HG02678 (cell line): ENCODE data around the gene TMEM141.
A peak's percentile ranks its signal among the peaks of the same experiment; 100 is the strongest.

Experiments used
- ATAC-seq: cut with Tn5 transposase; IDR thresholded peaks from one replicate; pipeline ENCODE4 v1.9.1; 2021; ENCODE audit warnings: mild to moderate bottlenecking, moderate library complexity; ENCODE audit not compliant: unreplicated experiment

Gene TMEM141

DNA sequence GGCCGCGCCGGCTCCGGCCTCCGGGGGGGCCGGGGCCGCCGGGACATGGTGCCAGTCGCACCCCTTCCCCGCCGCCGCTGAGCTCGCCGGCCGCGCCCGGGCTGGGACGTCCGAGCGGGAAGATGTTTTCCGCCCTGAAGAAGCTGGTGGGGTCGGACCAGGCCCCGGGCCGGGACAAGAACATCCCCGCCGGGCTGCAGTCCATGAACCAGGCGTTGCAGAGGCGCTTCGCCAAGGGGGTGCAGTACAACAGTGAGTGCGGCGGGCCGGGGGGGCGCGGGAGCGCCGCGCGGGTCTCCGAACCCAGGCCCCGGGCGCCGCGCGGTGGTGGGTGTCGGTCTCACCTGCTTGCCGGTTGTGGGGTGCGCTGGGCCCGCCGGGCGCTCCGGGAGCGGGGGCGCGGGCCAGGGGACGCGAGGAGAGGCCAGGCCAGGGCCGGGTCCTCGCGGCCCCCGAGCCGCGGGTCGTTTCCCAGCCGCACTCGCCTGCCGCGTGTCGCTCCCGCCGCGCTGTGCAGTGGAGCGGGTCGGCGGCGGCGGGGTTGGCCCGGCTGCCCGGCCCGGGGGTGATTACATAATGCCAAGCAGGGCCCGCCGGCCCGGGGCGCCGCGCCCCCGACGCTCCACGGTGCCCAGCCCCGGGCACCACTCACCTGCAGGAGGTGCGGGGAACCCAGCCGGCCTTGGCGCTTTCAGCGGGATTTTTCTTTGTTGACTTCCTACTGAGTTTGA lies 17.1 kb downstream of the TMEM141 start:
- peak; percentile 35 for ATAC-seq

DNA sequence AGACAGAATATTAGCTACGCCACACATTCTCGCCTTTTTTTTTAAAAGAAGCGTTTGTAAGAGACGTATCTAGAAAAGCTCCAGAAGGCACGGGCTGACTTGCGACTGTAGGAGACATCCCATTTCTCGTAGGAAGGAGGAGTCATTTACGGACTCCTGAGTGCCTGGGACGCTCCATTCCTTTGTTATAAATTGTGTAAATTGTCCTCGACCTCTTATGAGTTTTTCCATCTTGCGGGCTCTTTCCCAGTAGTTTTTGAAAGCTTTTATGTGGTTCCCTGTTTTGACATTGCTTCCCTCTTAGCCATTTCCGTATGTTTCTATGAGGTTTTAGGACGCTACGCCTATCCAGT lies 17.6 kb downstream of the TMEM141 start:
- ATAC-seq = no peak

DNA sequence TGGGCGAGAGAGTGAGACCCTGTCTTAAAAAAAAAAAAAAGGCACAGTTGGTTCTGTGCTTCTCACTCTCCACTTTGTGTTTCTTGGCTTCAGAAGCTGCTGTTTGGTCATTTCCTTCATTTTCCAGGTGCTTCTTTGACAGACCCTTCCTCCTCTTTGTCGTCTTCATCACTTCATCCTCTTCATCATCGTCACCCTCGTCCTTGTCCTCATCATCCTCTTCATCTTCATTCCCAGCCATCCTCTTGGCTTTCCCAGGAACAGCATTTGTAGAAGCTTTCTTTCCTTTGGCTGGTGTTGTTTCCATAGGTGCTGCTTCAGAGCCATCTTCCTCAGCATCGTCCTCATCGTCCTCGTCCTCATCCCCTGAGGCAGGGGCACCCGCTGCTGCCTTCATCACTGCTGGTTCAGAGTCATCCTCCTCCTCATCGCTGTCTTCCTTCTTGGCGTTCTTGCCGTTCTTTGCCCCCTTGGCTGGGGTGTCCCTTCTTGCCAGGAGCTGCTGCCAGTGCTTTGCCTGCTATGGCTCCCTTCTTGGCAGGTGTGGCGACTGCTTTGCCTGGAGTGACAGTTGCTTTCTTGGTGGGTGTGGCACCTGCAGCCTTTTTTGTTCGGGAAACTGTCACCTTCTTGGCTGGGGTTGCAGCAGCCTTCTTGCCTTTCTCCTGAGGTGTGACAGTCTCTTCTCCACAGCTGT lies 23.7 kb downstream of the TMEM141 start:
- ATAC-seq = no peak

DNA sequence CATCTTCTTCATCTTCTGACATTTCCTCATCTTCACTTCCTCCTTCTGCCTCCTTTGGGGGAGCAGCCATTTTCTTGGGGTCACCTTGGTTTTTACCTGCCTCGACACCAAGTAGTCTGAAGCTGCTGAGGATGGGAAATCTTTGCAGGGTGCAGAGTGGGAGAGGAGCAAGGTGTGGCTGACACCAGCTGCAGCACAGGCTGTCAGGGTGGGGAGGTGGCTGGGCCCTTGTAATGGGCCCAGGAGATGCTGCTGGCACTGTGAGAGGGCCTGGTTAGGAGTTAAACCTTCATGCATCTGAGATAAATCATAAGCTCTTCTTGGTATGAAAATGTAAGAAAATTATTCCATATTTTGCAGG lies 24.3 kb downstream of the TMEM141 start:
- ATAC-seq = no peak

DNA sequence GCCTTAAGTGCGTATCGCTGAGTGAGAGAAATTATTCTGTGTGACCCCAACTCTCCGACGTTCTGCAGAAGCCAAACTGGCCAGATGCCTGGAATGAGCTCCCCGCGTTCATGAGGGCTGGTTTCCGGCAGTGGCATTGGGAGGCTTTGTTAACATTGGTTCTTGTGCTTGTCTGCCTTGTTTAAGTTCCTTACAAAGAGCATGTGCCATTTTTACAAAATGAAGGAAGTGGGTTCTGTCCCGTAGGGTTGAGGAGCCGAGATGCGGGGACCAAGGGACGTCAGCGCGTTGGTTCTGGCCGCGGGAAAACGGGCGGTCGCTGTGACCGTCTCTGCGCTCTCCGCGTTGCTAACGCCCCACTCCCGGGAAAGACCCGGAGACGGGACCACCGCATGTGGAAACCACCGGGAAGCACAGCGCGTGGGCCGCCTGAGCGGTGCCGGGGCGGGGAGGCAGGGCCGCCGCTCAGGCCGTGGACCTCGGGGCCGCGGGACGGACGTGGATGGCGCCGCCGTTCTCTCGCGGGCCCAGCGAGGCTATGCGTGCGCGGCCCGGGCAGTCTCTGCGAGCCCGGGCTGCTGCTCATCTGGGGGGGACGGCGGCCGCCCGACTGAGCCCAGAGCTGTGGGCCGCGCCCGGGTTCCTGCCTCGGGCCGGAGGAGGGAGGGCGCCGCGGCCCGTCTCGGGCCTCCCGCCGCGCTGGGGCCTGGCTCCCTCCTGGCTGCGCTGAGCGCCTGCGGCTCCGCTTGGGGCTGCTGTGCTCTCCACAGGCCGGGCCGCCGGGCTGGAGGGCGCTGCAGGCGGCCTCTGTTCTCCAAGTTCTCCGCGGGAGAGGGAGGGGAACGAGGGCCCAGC lies 30.1 kb downstream of the TMEM141 start:
- ATAC-seq = no peak

DNA sequence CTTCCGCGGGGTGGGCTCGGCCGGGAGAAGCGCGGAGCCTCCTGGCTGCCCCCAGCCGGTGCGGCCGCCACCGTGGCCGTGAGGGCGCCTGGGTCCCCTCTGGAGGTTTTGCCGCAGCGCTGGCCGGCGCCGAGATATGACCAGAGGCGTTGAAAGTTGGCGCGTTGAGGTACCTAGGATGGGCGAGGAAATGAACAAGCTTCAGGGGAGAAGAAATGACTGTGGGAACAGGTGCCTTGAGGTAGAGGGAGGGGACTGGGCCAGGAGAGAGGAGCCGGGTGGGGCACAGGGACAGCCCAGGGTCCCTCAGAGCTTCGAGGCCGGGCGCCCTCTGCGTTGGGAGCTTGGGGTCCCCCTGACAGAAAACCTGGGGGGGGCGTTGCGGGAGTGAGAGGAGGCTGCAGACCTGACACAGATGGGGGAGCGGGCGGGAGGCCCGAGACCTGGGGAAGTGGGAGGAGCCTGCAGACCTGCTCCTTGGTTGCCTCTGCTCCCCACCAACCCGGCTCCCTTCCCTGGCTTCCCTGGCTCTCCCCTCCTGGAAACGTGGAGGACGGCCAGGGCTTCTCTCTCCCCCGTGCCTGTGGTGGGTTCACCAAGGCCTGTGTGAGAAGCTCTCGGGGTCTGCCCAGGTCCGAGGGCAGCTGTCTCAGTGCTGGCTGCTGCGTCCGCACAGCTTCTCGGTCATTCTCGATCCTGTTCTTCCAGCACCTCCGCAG lies 30.8 kb downstream of the TMEM141 start:
- ATAC-seq = no peak

DNA sequence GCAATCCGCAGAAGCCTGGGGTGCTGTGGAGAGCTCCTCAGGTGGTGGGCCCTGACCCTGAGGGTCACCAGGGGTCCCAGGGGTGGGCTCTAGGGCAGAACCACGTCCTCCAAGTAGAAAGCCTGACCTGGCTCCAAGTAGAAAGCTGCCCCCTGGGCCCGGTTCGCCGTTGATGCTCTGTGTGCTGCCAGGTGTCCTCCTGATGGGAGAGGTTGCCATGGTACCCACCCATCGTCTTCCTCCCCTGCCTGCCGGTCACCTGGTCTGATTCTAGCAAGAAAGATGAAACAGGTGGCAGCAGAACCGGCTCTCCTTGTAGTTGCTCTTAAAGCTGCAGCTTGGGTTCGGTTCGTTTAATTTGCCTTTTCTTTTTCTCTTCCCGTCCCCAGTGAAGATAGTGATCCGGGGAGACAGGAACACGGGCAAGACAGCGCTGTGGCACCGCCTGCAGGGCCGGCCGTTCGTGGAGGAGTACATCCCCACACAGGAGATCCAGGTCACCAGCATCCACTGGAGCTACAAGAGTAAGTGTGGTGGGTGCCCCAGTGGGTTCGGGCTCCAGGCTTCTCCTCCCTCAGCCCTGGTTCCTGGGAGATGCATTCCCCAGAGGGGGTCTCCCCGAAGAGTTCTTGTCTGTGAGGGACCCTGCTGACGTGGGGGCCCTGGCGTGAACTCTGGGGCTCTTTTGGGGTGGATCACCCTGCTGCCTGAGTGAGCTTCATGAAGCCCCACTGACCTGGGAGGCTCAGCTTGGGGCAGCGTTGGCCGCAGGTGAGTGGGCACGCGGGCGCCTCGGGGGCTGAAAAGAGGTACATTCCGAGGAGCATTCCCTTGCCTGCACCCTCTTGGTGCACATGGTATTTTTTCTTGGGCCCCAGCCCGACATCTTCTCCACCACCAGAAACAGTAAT lies 32.2 kb downstream of the TMEM141 start:
- no peak for ATAC-seq

DNA sequence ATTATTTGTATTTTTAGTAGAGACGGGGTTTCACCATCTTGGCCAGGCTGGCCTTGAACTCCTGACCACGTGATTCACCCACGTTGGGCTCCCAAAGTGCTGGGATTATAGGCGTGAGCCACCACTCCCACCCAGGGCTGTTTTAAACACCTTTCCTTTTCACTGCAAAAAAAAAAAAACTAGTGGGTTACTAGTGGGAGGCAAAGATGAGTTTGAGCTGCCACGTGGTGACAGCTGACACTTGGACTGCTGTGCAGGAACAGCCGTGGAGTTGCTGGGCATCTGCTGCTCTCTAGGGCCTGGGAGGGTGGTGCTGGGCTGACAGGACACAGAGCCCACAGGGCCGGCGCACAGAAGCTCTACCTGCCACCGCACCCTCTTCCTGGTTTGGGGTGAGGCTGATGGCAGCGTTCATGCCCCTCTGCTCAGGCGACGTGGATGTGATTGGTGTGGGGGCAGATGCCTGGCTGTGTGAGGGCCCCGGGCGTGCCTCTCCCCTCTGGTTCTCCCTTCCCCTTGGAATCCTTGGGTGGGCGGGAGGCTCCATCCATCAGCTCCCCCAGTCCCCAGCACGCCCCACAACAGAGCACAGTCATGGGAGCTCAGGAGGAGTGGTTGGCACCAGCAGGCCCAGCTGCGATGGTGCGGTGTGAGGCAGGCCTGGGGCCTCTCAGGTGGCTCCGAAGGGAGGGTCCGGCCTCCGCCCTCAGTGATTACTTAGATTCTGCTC lies 33.5 kb downstream of the TMEM141 start:
- ATAC-seq = no peak

DNA sequence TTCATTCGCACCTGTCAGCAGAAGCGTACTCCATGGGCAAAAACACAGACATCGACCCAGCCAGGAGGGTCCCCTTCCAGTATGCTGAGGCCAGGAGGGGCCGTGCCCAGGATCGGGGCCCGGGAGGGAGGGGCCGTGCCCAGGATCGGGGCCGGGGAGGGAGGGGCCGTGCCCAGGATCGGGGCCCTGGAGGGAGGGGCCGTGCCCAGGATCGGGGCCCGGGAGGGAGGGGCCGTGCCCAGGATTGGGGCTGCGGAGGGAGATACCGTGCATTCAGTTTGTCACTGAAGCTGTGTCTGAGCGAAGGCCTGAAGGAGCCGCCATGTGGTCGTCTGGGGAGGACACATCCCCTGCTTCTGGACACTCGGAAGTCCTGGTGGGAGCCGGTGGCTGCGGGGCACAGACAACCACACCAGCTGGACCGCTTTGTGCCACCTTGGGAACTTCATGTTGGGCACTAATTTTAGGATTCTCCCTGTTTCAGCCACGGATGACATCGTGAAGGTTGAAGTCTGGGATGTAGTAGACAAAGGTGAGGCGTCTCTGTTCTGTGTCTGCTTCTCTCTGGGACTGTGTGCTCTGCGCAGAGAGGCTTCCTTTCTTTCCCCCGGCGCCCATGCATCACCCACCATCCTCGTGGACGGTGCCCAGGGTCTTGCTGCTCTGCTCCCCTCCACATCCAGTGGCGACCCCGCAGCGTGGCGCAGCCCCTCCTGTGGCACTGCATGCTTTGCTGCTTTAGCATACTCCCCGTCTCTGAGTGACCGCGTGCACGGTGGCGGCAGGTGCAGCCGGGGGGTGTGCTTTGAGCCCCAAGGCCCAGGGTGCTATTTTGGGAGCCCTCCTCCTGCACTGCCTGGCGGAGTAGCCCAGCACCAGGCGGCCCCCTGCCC lies 34.4 kb downstream of the TMEM141 start:
- ATAC-seq = no peak

DNA sequence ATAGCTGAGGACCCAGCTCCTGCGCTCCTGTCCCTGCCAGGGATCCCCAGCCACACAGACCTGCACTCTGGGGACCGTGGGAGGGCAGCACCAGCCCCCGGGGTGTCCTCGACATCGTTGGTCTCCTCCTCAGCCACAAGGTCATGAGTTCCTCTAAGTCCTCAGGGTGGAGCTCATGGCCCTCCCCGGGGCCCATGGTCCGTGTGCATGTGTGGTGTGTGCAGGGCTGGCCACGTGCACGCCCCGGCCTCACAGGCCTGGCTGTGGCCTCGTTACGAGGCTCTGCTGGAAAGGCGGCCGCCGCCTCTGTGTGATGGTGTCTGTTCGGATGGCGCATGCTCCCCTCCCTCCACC lies 35.0 kb downstream of the TMEM141 start:
- ATAC-seq = no peak

DNA sequence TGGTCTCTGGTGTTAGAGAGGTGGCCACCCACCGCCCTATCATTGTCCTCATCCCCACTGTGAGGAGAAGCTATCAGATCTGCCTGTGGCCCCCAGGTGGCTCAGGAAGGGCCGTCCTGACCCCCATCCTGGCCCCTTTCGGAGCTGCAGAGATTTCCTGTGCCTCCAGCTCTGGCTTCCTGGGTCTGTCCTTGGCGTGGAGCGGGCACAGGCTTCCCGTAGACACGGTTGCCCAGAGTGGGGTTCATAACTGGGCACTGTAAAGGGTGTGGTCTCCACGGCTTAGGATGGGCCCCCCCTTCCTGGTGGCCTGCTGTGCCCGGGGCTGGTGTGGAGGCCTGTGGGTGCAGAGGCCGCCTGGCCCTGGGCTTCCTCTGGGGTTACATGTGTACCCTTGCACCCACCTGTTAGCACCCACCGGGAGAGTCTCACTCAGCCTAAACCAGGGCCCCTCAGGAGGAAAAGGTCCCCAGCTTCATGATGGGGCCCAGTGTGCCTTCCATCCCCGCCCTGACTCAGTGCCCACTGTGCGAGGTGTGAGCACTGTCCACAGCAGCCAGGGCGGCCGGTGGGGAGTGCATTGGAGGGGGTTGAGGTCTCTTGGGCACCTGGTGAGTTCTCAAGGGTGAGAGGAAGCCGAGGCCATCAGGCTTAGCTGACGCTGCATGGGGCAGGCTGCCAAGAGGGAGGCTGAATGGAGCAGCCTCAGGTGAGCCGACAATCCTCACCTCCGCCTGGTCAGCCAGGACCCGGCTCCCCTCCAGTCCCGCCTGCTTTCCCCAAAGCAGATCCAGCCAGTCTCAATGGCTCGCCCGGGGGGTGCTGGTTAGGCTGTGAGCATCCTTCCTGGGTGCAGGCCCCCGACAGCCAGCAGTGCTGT lies 35.8 kb downstream of the TMEM141 start:
- no peak for ATAC-seq

DNA sequence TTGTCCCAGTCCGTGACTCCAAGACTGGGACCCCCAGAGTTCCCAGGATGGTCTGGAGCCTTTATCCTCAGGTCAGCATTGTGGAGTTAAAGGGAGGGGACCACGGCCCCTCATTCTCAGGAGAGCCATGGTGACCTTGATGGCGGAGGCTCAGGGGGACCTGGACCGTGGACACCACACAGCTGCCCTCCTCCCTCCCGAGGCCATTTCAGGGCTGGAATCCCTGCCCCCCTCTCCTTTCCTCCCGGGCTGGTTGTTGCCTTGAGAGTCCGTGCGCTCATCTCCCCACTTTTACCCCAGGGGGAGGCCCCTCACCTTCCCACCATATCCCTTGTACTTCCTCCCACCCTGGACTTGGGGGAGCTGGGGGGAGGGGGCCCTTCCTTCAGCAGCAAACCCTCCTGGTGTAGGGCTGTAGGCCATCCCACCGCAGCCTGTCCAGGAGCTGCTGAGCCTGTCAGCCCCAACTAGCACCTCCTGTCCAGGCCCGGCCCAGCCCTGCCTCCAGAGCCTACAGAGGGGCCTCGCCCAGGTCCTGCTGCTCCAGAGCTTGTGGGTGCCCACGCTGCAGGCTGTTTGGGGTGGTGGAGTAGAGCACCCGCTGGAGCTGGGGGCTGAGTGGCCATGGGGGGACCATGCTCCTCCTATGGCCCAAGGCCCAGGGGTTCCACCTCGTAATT lies 36.8 kb downstream of the TMEM141 start:
- ATAC-seq = no peak

DNA sequence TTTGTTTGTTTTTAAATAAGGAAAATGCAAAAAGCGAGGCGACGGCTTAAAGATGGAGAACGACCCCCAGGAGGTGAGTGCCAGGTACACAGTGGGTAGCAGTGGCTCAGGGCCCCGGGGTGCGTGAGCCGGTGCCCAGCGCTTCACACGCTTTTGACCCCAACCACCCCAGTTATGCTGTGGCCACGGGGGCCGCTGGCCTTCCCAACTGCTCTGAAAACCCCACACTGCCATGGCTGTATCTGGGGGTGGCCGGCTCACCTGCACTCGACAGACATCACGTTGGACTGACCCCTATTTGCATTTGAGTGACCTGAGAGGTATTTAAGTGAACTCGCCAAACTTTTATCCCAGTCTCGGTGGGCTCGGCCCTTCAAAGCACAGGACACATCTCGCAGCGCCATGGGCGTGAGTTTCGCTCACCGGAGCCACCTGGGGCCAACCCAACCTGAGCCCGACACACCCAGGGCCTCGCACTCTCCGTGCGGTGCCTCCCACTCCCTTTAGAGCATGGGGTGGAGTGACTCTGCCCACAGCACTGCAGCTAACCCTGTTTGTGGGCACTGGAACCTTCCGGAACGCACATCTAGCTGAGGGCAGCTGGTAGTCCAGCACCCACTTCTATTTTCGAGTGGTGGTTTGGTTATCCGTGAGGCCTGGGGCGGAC lies 37.5 kb downstream of the TMEM141 start:
- ATAC-seq = no peak

DNA sequence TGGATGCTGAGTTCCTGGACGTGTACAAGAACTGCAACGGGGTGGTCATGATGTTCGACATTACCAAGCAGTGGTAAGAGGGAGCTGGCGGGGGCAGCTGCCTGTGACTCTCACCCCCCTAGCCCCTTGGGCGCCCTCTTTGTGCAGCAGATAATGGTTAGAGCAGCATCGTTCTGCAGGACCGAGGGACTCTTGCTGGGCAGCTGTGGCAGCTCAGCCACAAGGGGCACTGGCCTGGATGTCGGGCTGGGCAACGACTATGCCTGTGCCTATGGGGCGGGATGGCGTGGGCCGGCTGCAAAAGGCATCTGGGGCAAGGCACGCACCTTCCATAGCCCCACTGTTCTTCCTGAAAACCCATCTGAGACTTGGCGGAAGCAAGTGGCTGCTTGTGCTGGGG lies 38.3 kb downstream of the TMEM141 start:
- ATAC-seq = no peak

DNA sequence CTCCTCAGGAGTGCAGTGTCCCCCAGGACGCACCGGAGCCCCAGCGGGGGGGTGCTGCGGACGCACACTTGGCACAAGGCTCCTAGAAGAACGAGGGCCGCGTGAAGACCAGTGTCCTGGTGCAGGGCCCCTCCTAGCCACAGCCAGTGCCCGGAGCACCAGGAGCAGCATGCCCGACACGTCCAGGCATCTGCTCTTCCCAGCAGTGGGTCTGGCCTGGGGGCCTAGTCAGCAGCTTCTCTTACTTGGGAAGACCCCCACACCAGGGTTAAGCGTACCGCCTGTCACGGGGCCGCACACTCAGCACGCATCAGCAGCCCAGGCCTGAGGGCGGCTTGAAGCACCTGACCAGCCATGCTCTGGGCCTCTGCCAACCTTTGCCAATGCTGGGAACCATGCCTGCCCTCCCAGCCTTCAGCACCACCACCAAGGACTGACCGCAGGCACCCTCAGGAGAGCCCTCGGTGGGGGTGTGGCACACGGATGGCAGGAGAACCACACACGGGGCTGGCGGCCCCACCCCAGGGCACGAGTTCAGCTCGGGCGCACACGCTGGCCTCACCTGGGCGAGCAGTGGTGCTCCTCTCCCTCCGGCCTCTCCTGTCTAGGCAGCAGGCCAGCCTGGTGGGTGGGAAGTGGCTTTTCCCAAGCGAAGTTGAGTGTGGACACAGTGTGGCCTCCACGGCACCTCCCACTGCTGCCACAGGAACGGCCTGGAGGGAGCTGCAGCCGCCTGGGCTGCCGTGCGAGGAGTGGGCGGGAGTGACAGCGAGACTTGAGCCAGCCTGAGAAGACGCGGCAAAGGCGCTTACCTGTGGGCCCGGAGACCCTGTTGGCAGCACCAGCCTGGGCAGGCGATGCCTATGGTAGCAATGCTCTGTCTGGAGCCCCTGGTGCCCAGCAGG lies 39.1 kb downstream of the TMEM141 start:
- ATAC-seq = no peak
